Sigmoid colon (tissue), 4 donors: Measurements from ENCODE around the gene FCGBP.
"Not testable (repeated sequence)": the region's sequence is repeated elsewhere in the genome, so short reads cannot be mapped to it uniquely, and the experiment has no call there.

Source experiments
- CTCF ChIP-seq, 4 experiments: fragments of 450-650 bp in 3 of 4; fragments of 200-600 bp in 1 of 4; IDR thresholded peaks; one replicate each; pipeline ENCODE4 v1.5.1; 2016 to 2019; ENCODE audit warnings: antibody characterized with exemption in 4 of 4, mild to moderate bottlenecking in 3 of 4, moderate library complexity in 2 of 4
- POLR2A ChIP-seq, 2 donors: fragments of 450-650 bp; IDR thresholded peaks; one replicate each; pipeline ENCODE4 v1.6.1; 2016; ENCODE audit warnings: antibody characterized with exemption in 2 of 2, mild to moderate bottlenecking in 2 of 2, moderate library complexity in 2 of 2
- POLR2AphosphoS5 ChIP-seq, 4 donors: sonication (generic); formaldehyde crosslinking; IDR thresholded peaks; one replicate each; pipeline ENCODE4 v1.6.1; 2017; ENCODE audit warnings: antibody characterized with exemption in 4 of 4

DNA sequence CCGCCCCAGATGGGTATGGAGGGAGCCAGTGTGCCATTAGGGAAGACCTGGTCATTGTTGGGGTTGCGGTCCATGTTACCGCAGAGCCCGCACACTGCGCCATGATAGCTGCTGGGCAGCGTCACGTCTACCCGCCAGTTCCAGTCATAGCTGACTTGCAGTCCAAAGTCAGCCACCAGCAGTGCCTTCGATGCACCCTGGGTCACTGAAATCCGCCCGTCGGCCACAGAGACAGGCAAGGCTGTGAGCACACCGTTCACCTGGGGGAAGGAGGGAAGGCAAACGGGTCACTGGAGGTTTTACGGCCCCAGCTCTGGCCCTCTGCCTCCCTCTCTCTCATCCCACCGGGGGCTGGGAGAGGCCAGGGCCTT, 40.2 kb downstream of the FCGBP start:
- TF ChIP-seq CTCF, POLR2AphosphoS5, POLR2A (IDR thresholded peaks at IDR 0.05): not testable (repeated sequence)
